ELR (cell line): ENCODE data around the gene STX7.

Experiments
- DNase-seq: peaks from one replicate; pipeline ENCODE4 v3.0.0-alpha.2; 2015; ENCODE audit warnings: low read depth

STX7 gene

DNA sequence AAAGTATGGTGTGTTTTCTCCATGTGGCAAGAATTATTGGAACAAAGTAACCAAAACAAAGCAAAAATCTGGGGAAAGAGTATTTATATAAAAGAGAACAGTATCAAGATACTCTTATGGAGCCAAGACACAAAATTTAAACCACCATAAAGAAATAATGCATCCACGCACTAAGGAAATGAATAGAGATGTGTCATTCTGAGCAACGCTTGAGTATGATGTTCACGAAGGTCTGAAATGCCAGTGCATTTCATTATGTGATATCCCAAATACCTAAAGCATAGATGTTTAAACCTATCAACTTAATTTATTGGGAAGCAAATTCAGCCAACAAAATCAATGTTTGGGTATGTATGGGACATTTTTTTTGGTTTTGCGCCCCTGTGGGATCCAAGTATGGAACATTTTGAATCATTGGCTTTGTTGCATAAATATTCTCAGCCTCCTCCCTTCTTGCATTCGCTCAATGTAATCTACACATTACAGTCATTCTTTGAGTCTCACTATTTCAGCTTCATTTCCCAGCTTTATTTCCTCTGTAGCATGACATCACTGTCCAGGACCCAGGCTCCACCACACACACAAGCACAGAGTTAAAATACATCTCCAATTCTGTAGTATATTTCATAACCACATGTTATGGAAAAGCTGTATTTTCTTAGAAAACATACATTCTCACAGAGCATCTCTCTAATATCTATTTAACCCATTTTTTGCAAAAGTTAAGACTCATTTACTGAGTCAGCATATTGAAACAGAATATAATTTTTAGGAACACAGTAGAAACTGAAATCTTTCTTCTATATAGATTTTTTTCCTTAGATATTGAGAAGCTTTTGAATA lies 100.0 kb downstream of the STX7 start:
- peak; percentile 79 for DNase-seq

DNA sequence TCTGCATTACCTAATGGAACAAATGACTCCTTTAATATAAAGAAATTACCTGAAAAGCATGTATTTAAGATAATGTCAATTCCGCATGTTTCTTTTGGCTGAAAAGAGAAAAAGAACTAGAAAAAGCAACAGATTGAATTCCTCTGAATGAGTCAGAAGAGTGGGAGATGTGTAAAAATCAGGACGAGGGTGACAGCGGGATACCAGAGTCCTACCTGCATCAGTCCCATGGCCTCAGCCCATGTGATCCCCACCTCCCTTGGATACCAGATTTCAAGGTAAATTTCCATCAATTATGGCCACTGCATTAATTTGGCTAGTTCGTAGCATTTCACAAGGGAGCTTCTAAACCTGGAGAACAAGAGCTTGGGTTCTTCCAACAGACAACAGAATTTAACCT lies 101.6 kb downstream of the STX7 start:
- DNase-seq: no peak

DNA sequence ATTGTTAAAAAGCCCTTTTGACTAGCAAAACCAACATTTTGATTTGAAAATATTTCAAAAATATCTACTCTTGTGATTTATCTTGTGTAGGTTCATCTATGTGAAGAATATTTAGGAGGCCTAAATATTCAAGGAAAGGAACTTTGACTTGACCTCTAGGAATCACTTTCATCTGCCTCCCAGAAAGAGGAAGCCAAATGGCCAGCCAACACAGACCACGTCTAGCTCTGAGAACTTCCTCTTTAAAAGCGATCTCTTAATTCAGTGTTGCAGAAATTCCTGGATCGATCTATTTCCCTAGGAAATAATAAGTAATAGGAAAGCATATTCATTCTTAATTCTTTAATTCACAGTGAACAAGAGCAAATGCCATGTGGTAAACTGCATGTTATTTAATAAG lies 102.1 kb downstream of the STX7 start:
- DNase-seq: no peak

DNA sequence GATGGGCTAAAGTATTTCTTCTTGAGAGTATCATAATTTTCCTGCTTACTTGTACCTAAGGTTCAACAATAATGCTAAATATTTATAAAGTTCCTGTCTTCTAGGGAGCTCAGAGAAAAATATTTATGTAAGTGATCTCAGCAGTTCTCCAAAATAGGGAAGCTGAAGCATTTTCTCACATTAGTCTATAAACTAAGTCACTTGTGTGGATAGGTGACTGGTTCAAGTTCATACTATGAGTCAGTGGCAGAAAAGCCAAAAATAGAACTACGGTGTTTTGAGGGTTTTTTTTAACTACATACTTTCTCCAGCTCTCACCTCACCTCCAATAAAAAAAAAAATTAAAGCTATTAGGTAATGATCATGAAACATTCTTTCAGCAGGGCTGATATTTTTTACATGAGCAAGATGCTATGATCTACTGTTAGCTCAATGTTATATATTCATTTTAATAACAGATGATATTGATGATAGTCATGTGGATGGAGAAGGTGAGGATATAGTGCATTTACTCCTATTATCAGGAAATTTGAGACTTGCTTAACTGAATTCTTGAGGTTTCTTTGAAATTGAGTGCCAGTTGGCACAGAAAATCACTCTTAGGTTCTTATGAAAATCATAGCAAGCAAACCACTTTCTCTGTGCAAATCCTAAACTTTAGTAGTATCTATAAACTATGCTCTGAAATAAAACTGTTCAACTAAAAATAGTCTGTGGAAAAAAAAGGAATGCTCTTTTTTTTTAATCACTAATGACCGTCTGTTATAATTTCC lies 107.6 kb downstream of the STX7 start:
- peak; percentile 62 for DNase-seq

DNA sequence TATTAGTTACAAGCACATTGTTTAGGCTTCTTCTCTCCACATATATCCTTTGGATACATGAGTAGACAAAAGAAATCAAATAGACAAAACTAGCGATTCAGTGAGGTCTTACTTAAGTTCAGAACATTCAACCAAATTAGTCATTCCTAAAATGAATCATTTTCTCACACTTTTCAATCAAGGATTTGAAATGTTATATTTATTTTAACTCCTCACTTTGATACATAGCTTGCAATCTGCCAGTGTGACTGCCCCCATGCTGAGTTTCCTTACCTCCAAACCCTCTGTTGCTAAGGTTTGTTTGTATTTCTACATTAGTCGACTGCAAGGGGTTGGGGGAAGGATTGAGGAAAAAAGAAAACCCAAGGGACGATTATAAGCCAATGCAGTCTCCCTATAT lies 108.2 kb downstream of the STX7 start:
- peak; percentile 51 for DNase-seq

DNA sequence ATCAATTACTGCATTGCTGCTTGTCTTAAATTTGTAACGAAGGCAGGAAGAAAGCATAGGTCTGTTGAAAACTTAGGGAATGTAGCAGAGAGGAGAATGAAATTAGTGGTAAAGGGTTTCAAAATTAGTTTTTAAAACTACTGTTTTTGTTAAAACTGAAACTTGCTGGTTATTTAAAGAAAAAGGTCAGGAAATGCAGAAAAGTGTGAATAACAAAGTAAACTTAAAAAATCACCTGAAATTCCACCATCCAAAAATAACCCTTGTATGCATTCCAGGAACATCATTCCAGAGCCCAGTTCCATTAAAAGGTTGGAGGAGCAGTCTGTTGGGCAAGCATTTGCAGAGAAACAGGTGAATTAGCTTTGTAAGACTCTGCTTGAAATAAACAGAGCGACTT lies 108.6 kb downstream of the STX7 start:
- DNase-seq: no peak

DNA sequence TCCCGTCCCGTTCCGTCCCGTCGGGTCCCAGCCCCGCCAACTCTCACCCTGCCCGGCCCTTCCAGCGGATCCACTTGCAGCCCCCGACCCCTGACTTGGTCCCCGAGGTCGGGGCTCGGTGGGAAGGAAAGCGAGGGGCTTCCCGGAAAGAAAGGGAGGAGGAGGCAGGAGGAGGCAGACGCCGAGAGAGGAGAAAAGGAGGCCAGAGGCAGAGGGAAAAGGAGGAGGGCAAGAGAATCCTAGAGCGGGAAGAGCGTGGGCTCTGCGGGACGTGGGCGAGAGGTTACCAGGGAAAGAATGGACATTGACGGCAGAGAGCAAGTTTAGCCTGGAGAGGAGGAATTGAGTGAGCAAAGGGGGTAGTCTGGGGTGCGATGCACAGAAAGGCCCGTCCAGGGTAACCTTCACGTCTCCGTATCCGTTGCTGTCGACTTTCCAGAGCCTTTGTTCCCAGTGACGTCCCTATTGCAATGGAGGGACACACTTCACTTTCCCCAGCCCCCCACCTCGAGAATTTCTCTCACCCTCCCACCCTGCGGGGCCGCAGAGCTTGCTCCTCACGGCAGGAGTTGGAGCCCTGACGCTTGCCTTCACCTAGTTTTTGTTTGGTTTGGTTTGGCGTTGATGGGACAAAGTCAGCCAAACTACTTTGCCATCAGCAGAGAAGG lies 111.2 kb downstream of the STX7 start:
- DNase-seq: no peak

DNA sequence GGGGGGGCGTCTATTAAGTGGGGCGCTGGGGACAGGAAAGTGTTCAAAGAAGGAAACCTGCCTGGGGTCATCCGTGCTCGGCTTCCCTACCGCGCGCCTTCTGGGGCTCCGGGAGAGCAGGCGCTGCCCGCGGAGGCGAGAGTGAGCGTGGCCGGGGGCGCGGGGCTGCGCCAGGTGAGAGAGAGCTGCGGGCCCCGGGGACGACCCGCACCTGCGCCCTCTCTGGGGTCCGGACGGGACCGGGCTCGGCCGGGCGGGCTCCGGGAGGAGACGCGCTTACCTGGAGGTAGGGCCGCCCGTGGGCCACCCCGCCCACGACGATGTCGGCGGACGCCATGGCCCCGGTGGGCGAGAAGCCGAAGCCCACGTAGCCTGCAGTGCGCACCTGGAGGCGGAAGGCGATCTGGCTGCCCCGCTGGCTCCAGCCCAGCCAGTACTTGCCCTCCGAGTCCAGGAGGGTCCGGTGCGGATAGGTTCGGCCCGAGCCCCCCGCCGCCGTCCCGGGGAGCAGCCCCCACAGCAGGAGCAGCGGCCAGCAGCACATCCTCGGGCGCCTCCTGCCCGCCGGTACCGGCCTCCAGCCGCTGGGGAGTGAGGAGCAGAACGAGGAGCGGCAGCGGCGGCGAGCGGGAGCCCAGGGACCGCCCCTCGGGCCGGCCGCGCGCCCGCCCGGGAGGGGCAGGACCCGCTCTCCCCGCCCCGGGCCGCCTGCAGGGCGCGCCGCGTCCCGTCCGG lies 111.9 kb downstream of the STX7 start, which contains the start of gene MOXD1:
TSS of gene MOXD1 (minus strand) at position 593 of the 735 bp plus-strand sequence. CDS start at position 544, 49 bp downstream.
- DNase-seq: peak; percentile 77

DNA sequence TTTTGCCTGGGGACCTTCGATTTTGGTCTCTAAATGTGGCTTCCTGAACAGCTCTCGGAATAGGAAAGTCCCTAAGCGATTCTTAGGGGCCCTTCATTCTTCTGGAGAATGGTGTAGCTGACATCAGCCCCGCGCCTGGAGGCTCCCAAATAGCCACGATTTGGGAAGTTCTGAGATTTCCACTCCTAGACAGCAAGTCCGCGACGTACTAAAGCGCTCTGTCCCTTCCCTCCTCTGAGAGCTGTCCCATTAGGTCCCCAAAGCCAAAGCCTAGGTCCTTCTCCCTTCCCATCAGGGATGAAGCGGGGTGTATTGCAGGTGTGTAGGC lies 112.4 kb downstream of the STX7 start:
- peak; percentile 58 for DNase-seq

DNA sequence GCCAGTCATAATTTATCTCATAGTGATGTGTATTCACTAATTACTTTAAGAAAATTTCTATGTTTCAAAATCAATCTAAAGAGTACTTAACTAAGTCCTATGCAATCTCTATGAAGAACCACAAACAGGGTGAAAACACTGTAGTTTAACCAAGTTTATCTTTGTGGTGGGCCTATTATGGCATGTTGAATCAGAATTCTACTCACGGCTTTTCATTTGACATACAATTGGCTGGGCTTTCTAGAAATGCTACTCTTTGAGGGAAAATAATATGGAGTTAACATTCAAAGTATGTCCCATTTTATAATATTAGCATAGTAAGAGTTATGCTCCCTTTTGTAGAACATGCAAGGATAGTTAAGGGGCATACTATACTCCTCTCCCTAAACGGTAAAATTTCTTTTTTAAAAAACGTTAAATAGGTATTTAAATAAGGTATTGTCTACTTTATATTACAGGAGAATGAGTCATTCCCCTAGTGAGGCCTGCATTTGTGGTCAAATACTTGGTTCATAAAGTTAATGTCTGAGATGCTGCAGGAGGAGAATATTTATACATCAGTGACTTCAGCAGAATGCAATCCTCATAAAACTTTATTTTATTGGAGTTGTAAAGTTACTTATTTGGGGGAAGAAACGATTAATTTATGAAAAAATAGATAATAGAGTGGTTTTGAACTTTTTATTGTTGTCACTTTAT lies 113.4 kb downstream of the STX7 start:
- DNase-seq: peak; percentile 83
